ENCODE measurements around the gene PAXX.

PAXX gene

GRCh38 chr9:137006116-137007003 lies 14.1 kb downstream of the PAXX start:
- no peak for DNase-seq

- no peak for DNase-seq
Measured at GRCh38 chr9:137007108-137007815, 15.0 kb downstream of the PAXX start.

GRCh38 chr9:137007816-137008270 lies 15.6 kb downstream of the PAXX start:
- no peak for DNase-seq

- no peak for DNase-seq
Measured at GRCh38 chr9:137008312-137008711, 16.1 kb downstream of the PAXX start.

GRCh38 chr9:137009217-137009616 lies 17.0 kb downstream of the PAXX start:
- DNase-seq = no peak

- DNase-seq = no peak
Measured at GRCh38 chr9:137009938-137010732, 17.9 kb downstream of the PAXX start.

- no peak for DNase-seq
Measured at GRCh38 chr9:137011156-137011555, 18.9 kb downstream of the PAXX start.

- DNase-seq = no peak
Measured at GRCh38 chr9:137011907-137012675, 19.9 kb downstream of the PAXX start.

GRCh38 chr9:137012694-137013570 lies 20.7 kb downstream of the PAXX start:
- no peak for DNase-seq

GRCh38 chr9:137013571-137013940 lies 21.3 kb downstream of the PAXX start:
- DNase-seq = no peak

- DNase-seq = no peak
Measured at GRCh38 chr9:137014166-137014565, 21.9 kb downstream of the PAXX start.

- DNase-seq = no peak
Measured at GRCh38 chr9:137014776-137015539, 22.7 kb downstream of the PAXX start.

- DNase-seq = no peak
Measured at GRCh38 chr9:137015540-137015930, 23.3 kb downstream of the PAXX start.

- no peak for DNase-seq
Measured at GRCh38 chr9:137015976-137016375, 23.8 kb downstream of the PAXX start.

GRCh38 chr9:137016436-137016835 lies 24.2 kb downstream of the PAXX start:
- DNase-seq = no peak

GRCh38 chr9:137017071-137017470 lies 24.8 kb downstream of the PAXX start:
- DNase-seq = no peak

- no peak for DNase-seq
Measured at GRCh38 chr9:137017791-137018497, 25.7 kb downstream of the PAXX start.

GRCh38 chr9:137018761-137019559 lies 26.7 kb downstream of the PAXX start:
- no peak for DNase-seq
